ENCODE data around the gene GSTM2.

Gene GSTM2

GRCh38 chr1:109667452-109668122, at the start of gene GSTM2:
GSTM2 (plus strand) TSS chr1:109668057; CDS start chr1:109668116, 59 bp downstream.
- peak; percentile 68 for DNase-seq

GRCh38 chr1:109618661-109619575, 48.9 kb upstream of the GSTM2 start:
- no peak for DNase-seq

- peak; percentile 64 for DNase-seq
Observed at GRCh38 chr1:109619576-109620400, 48.1 kb upstream of the GSTM2 start, which contains the start of the genes AMPD2 and GNAT2. AMPD2 (plus strand) TSS chr1:109619837; CDS start chr1:109621176, 1,339 bp downstream. GNAT2 (minus strand) TSS chr1:109619616; CDS start chr1:109612870, 6,746 bp downstream.

GRCh38 chr1:109620401-109620791, 47.5 kb upstream of the GSTM2 start:
- DNase-seq = no peak

- DNase-seq = peak; percentile 91
Observed at GRCh38 chr1:109620841-109621286, 47.0 kb upstream of the GSTM2 start.

GRCh38 chr1:109621379-109622136, 46.3 kb upstream of the GSTM2 start:
- no peak for DNase-seq

GRCh38 chr1:109622137-109622892, 45.5 kb upstream of the GSTM2 start:
- DNase-seq = no peak

- no peak for DNase-seq
Observed at GRCh38 chr1:109622895-109623294, 45.0 kb upstream of the GSTM2 start.

- no peak for DNase-seq
Observed at GRCh38 chr1:109623601-109624161, 44.2 kb upstream of the GSTM2 start.

- no peak for DNase-seq
Observed at GRCh38 chr1:109624201-109625010, 43.5 kb upstream of the GSTM2 start.

GRCh38 chr1:109625176-109625575, 42.7 kb upstream of the GSTM2 start:
- DNase-seq = no peak

- DNase-seq = no peak
Observed at GRCh38 chr1:109625601-109626560, 42.0 kb upstream of the GSTM2 start.

- no peak for DNase-seq
Observed at GRCh38 chr1:109626682-109627408, 41.0 kb upstream of the GSTM2 start.

- no peak for DNase-seq
Observed at GRCh38 chr1:109627692-109628399, 40.0 kb upstream of the GSTM2 start.

GRCh38 chr1:109628540-109629321, 39.1 kb upstream of the GSTM2 start:
- no peak for DNase-seq

- DNase-seq = no peak
Observed at GRCh38 chr1:109629372-109630030, 38.4 kb upstream of the GSTM2 start.

Data from amniotic stem cell (primary cell).